Measurements from ENCODE around the gene TSHZ3. TPM values are rescaled to one million over a fixed set of nuclear protein-coding genes. Genes with fewer than 3 reads are reported as not detected.

Gene TSHZ3
- total RNA-seq, 4 donors from 2014 or later, result 15.0 to 18.8 (median 18.1) TPM

GRCh38 chr19:31294189-31294588 lies 55.0 kb downstream of the TSHZ3 start:
- no peak overlapping the region for H3K4me3 ChIP-seq (replicated peaks in 1 of 3)
- H3K27ac ChIP-seq, result no peak overlapping the region
- no peak for TF ChIP-seq CTCF (IDR thresholded peaks at IDR 0.05)
- no peak for TF ChIP-seq POLR2A (IDR thresholded peaks at IDR 0.05)
- no peaks in the 10 kb centered on the region for H3K27me3 ChIP-seq
- H3K9me3 ChIP-seq, result no peaks in the 10 kb centered on the region
- peaks cover 25% of the 10 kb centered on the region in 2 donors for H3K4me1 ChIP-seq
- H3K36me3 ChIP-seq, result no peaks in the 10 kb centered on the region
- 69 to 92% methylated on average over 2 of the region's 2 CpGs for WGBS, 2 donors
- intact Hi-C loops (cut with DNase I), result no loop called here
- no peak for DNase-seq

DNA sequence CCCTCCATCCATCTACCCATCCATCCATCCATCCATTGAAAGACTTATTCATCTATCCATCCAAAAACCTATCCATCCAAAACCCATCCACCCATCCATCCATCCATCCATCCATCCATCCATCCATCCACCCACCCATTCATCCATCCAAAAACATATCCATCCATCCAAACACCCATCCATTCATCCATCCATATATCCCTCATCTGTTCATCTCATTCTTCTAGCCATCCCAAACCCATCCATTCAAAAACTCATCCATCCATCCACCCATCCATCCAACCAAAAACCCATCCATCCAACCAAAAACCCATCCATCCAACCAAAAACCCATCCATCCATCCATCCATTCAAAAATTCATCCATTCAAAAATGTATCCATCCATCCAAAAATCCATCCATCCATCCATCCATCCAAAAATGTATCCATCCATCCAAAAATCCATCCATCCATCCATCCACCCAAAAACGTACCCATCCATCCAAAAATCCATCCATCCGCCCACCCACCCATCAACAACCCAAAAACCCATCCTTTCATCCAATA lies 56.5 kb downstream of the TSHZ3 start:
- DNase-seq, result no peak
- TF ChIP-seq CTCF (IDR thresholded peaks at IDR 0.05) (no peak), POLR2A (IDR thresholded peaks at IDR 0.05) (no peak)
- Histone ChIP-seq H3K4me1 (peaks cover 12 to 19% of the 10 kb centered on the region in 2 donors), H3K4me3 (replicated peaks in 1 of 3) (no peak overlapping the region), H3K27me3 (no peaks in the 10 kb centered on the region), H3K27ac (no peak overlapping the region), H3K36me3 (no peaks in the 10 kb centered on the region), H3K9me3 (no peaks in the 10 kb centered on the region)
- 95 to 98% methylated on average over 2 of the region's 2 CpGs for WGBS, 2 donors
- intact Hi-C loops (cut with DNase I), result no loop called here

- DNase-seq, result no peak
- no peaks in the 10 kb centered on the region for H3K27me3 ChIP-seq
- H3K36me3 ChIP-seq, result no peaks in the 10 kb centered on the region
- no peaks in the 10 kb centered on the region for H3K9me3 ChIP-seq
- H3K27ac ChIP-seq, result no peak overlapping the region
- no peak overlapping the region for H3K4me3 ChIP-seq (replicated peaks in 1 of 3)
- intact Hi-C loops (cut with DNase I), result no loop called here
- 70 to 83% methylated on average over 3 to 8 of the region's 8 CpGs for WGBS, 2 donors
- H3K4me1 ChIP-seq, result peaks cover 13 to 24% of the 10 kb centered on the region in 2 donors
- no peak for TF ChIP-seq POLR2A (IDR thresholded peaks at IDR 0.05)
- no peak for TF ChIP-seq CTCF (IDR thresholded peaks at IDR 0.05)
These were observed 58.2 kb downstream of the TSHZ3 start for GRCh38 chr19:31290931-31291590.

DNA sequence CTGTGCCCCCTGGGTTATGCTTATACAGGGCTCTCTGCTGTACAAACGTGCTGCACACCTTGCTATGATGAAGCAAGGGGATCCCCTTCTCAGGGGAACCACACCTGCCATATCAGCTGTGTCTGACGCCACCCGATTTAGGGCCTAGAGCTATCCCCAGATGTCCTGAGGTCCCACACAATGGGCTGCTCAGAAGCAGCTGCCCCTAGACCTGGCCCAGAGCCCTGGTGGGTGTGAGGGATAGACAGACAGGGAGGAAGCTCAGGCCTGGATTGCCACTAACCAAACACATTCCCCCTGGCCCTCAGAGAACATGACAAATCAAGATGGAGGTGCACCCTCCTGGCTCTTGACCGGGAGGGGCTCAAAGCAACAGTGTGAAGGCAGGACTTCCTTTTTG lies 59.3 kb downstream of the TSHZ3 start:
- H3K4me1 ChIP-seq, result peaks cover 15 to 20% of the 10 kb centered on the region in 2 donors
- WGBS, 2 donors, result 89 to 95% methylated on average over 4 of the region's 4 CpGs
- H3K27me3 ChIP-seq, result no peaks in the 10 kb centered on the region
- H3K27ac ChIP-seq, result no peak overlapping the region
- no peak for DNase-seq
- H3K4me3 ChIP-seq (replicated peaks in 1 of 3), result no peak overlapping the region
- no peaks in the 10 kb centered on the region for H3K36me3 ChIP-seq
- TF ChIP-seq POLR2A (IDR thresholded peaks at IDR 0.05) (no peak), CTCF (IDR thresholded peaks at IDR 0.05) (no peak)
- intact Hi-C loops (cut with DNase I), result no loop called here
- no peaks in the 10 kb centered on the region for H3K9me3 ChIP-seq

DNA sequence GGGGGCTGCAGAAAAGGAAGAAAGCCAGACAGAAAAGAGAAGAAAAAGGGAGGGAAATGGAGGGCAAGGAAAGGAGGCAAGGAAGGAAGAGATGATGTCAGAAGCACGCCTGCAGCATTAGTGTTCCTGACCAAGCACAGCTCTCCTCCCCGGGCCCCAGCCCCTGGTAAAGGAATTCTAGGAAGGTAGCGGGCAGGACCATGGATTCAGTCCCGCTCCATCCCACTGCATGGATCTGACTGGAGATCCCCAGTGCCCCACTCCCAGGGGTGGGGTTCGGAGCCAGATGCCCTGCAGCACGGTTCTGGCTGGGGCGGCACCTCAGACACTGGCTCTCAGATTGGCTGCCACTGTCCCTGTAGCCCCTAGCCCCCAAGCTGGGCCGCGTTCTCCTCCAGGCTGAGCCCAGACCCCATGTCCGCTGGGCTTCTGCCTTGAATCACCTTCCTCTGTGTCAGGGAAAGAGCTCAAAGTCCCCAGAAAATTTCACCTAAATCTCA lies 59.8 kb downstream of the TSHZ3 start:
- peaks cover 15 to 20% of the 10 kb centered on the region in 2 donors for H3K4me1 ChIP-seq
- no peak for TF ChIP-seq POLR2A (IDR thresholded peaks at IDR 0.05)
- TF ChIP-seq CTCF (IDR thresholded peaks at IDR 0.05), result no peak
- WGBS, 2 donors, result 83 to 97% methylated on average over 5 to 10 of the region's 10 CpGs
- no peaks in the 10 kb centered on the region for H3K36me3 ChIP-seq
- H3K9me3 ChIP-seq, result no peaks in the 10 kb centered on the region
- peak overlapping the region in 1 of 3 donors; percentile 54 for H3K27ac ChIP-seq
- no peaks in the 10 kb centered on the region for H3K27me3 ChIP-seq
- DNase-seq, result no peak
- no peak overlapping the region for H3K4me3 ChIP-seq (replicated peaks in 1 of 3)
- intact Hi-C loops (cut with DNase I), result no loop called here
